A549 (cell line): ENCODE results near the gene USP2. TPM values are rescaled to one million over a fixed set of nuclear protein-coding genes. Genes with fewer than 3 reads are reported as not detected.
"Not testable (repeated sequence)": the region's sequence is repeated elsewhere in the genome, so short reads cannot be mapped to it uniquely, and the experiment has no call there.

ENCODE experiments used
- ATAC-seq, 2 experiments: fragments of 200-7000 bp in 1 of 2; fragments of >200 bp in 1 of 2; cut with Nextera tagmentation in 1 of 2; cut with Tn5 transposase in 1 of 2; 3 replicates each; pipeline versions ENCODE4 v1.8.0 to v1.9.1; 2018 to 2020; ENCODE audit warnings: mild to moderate bottlenecking in 1 of 2, moderate library complexity in 1 of 2
- CTCF ChIA-PET: fragments of 300-600 bp; sonication (Branson Sonifier 250); formaldehyde crosslinking; extraction: SDS; loops from one replicate; lab custom pipeline; 2021; ENCODE audit warnings: antibody characterized with exemption, inconsistent platforms; lab: Yijun Ruan, JAX
- POLR2A ChIA-PET: fragments of 350-600 bp; formaldehyde crosslinking; extraction: SDS; loops from one replicate; lab custom pipeline; 2021; ENCODE audit warnings: antibody characterized with exemption, inconsistent platforms; lab: Yijun Ruan, JAX
- DNase-seq, 2 experiments: peaks; one replicate each; pipeline versions ENCODE4 v3.0.0 to v3.0.0-alpha.2; 2011 to 2016; ENCODE audit warnings: low read depth in 1 of 2, low spot score in 1 of 2
- FAIRE-seq: peaks from 2 replicates; lab custom pipeline; 2011; peaks lifted over from hg19 to GRCh38; lab: Jason Lieb, UNC
- H3K27ac ChIP-seq, 2 experiments: fragments of >200 bp; sonication (Bioruptor Twin); formaldehyde crosslinking; 3 replicates each; pipeline ENCODE4 v1.5.1; 2016 to 2017
- H3K4me1 ChIP-seq: fragments of >200 bp; sonication (Bioruptor Twin); formaldehyde crosslinking; 3 replicates; pipeline ENCODE4 v1.6.1; 2016
- H3K4me2 ChIP-seq: fragments of >200 bp; sonication (Bioruptor Twin); formaldehyde crosslinking; 3 replicates; pipeline ENCODE4 v1.6.1; 2016
- H3K4me3 ChIP-seq: fragments of >200 bp; sonication (Bioruptor Twin); formaldehyde crosslinking; 3 replicates; pipeline ENCODE4 v1.5.1; 2016
- H3K9me3 ChIP-seq: fragments of >200 bp; sonication (Bioruptor Twin); formaldehyde crosslinking; 3 replicates; pipeline ENCODE4 v1.6.1; 2016
- EHF ChIP-seq: fragments of 250-450 bp; sonication (Bioruptor Pico); IDR thresholded peaks from 2 replicates; pipeline ENCODE4 v1.5.0; 2020; ENCODE audit warnings: mild to moderate bottlenecking
- EP300 ChIP-seq, 2 experiments: fragments of >200 bp; sonication (Bioruptor Twin); formaldehyde crosslinking; IDR thresholded peaks; 2 replicates in 1 of 2; 3 replicates in 1 of 2; pipeline ENCODE4 v1.6.1; 2016 to 2017
- FOSB ChIP-seq: fragments of 250-450 bp; sonication (Bioruptor Pico); IDR thresholded peaks from 2 replicates; pipeline ENCODE4 v1.5.0; 2020; ENCODE audit warnings: mild to moderate bottlenecking, moderate library complexity
- GATA3 ChIP-seq: IDR thresholded peaks from 2 replicates; pipeline ENCODE4 v1.6.1; 2012; ENCODE audit warnings: borderline replicate concordance
- HEYL ChIP-seq: fragments of 250-450 bp; sonication (Bioruptor Pico); IDR thresholded peaks from 2 replicates; pipeline ENCODE4 v1.8.0; 2021; ENCODE audit warnings: mild to moderate bottlenecking, moderate library complexity
- HOXA7 ChIP-seq: fragments of 250-450 bp; sonication (Bioruptor Pico); IDR thresholded peaks from 2 replicates; pipeline ENCODE4 v1.5.0; 2020; ENCODE audit warnings: mild to moderate bottlenecking, moderate library complexity
- HOXB13 ChIP-seq: fragments of 250-450 bp; sonication (Bioruptor Pico); IDR thresholded peaks from 2 replicates; pipeline ENCODE4 v1.5.0; 2020; ENCODE audit warnings: low read depth, mild to moderate bottlenecking, moderate library complexity
- HOXB5 ChIP-seq: fragments of 250-450 bp; sonication (Bioruptor Pico); IDR thresholded peaks from 2 replicates; pipeline ENCODE4 v1.5.0; 2020; ENCODE audit warnings: mild to moderate bottlenecking, moderate library complexity
- JUN ChIP-seq, 2 experiments: fragments of >200 bp; sonication (Bioruptor Twin); formaldehyde crosslinking; IDR thresholded peaks; 2 replicates in 1 of 2; 3 replicates in 1 of 2; pipeline ENCODE4 v1.6.1; 2016 to 2017
- KDM5A ChIP-seq: fragments of 200-600 bp; sonication (generic); IDR thresholded peaks from 2 replicates; pipeline ENCODE4 v1.6.1; 2016; ENCODE audit warnings: antibody characterized with exemption, mild to moderate bottlenecking
- MAZ ChIP-seq: fragments of 150-350 bp; IDR thresholded peaks from 2 replicates; pipeline ENCODE4 v1.6.1; 2014; ENCODE audit warnings: antibody characterized with exemption, low read depth, low read length, borderline replicate concordance
- NPAS2 ChIP-seq: fragments of 250-450 bp; sonication (Bioruptor Pico); IDR thresholded peaks from 2 replicates; pipeline ENCODE4 v1.8.0; 2022; ENCODE audit warnings: mild to moderate bottlenecking, moderate library complexity, borderline replicate concordance
- RAD21 ChIP-seq, 2 experiments: fragments of >200 bp in 1 of 2; sonication (Bioruptor Twin) in 1 of 2; formaldehyde crosslinking in 1 of 2; IDR thresholded peaks in 1 of 2; conservative IDR thresholded peaks in 1 of 2; 2 replicates in 1 of 2; 3 replicates in 1 of 2; pipeline ENCODE4 v1.6.1; 2012 to 2018; ENCODE audit warnings: inconsistent platforms in 1 of 2
- RCOR1 ChIP-seq: fragments of 150-350 bp; IDR thresholded peaks from 2 replicates; pipeline ENCODE4 v1.6.1; 2014; ENCODE audit warnings: antibody characterized with exemption, low read length, low read depth
- REST ChIP-seq: fragments of 200-600 bp; sonication (generic); IDR thresholded peaks from 2 replicates; pipeline ENCODE4 v1.6.1; 2016; ENCODE audit warnings: antibody characterized with exemption, mild to moderate bottlenecking, moderate library complexity
- RFX5 ChIP-seq: fragments of 450-650 bp; IDR thresholded peaks from 2 replicates; pipeline ENCODE4 v1.7.1; 2014; ENCODE audit warnings: antibody characterized with exemption, mild to moderate bottlenecking, moderate library complexity
- SREBF2 ChIP-seq: fragments of 450-650 bp; IDR thresholded peaks from 2 replicates; pipeline ENCODE4 v1.6.1; 2014; ENCODE audit warnings: mild to moderate bottlenecking, moderate library complexity
- TFCP2L1 ChIP-seq: fragments of 250-450 bp; sonication (Bioruptor Pico); IDR thresholded peaks from 2 replicates; pipeline ENCODE4 v1.5.0; 2021; ENCODE audit warnings: mild to moderate bottlenecking
- TP53 ChIP-seq: fragments of 250-450 bp; sonication (Bioruptor Pico); IDR thresholded peaks from 2 replicates; pipeline ENCODE4 v1.5.0; 2021; ENCODE audit warnings: mild to moderate bottlenecking, moderate library complexity
- USF2 ChIP-seq: fragments of 450-650 bp; IDR thresholded peaks from 2 replicates; pipeline ENCODE4 v1.6.1; 2014; ENCODE audit warnings: antibody characterized with exemption
- WGBS: methylation state at CpG from one replicate; pipeline ENCODE4 v1.1.6; 2017; ENCODE audit errors: missing lambda C conversion rate; 5-methylcytosine and 5-hydroxymethylcytosine counted together
- polyA plus RNA-seq, 4 experiments: library from polyadenylated mRNA; depleted of rRNA in 3 of 4; stranded (reverse); fragments of >200 nt; fragmentation: RNase III in 1 of 4; extraction: RNeasy Plus Mini Kit Qiagen cat#74134 plus additional on column Dnase treatment in 1 of 4; gene quantifications; 2 replicates in 3 of 4; 3 replicates in 1 of 4; pipeline ENCODE4 v1.2.3, GENCODE V29; 2011 to 2017
- TF ChIP-seq, protein P1 (sequence below): IDR thresholded peaks from 2 replicates; pipeline ENCODE4 v1.6.1; 2012
- TF ChIP-seq, protein P2 (sequence below): fragments of >200 bp; sonication (Bioruptor Twin); formaldehyde crosslinking; IDR thresholded peaks from 2 replicates; pipeline ENCODE4 v1.6.1; 2016

USP2 gene
- polyA plus RNA-seq, 2 of the 4 experiments (the other 2 are of a cell fraction), result 0.30 to 0.48 TPM

- ChIA-PET POLR2A (no interaction called here), CTCF (no interaction called here)
- Histone ChIP-seq H3K4me2 (no peak overlapping the region), H3K4me1 (no peaks in the 10 kb centered on the region), H3K9me3 (0 out of 3 replicates have a peak, but pooled peaks cover 3% of the 10 kb centered on the region), H3K27ac (no peak overlapping the region), H3K4me3 (no peak overlapping the region)
- WGBS, result 75% methylated on average over 3 of the region's 3 CpGs
- ATAC-seq (no peak), FAIRE-seq (no peak), DNase-seq (no peak)
- TF ChIP-seq TP53 (CRISPR knock-in tag), result no peak
- no peak for TF ChIP-seq EHF (CRISPR knock-in tag)
- no peak for TF ChIP-seq HEYL (CRISPR knock-in tag)
- TF ChIP-seq RCOR1, result no peak
- no peak for TF ChIP-seq GATA3
- TF ChIP-seq MAZ, result no peak
- no peak for TF ChIP-seq SREBF2
- TF ChIP-seq HOXB5 (CRISPR knock-in tag), result no peak
- TF ChIP-seq TFCP2L1 (CRISPR knock-in tag), result no peak
- TF ChIP-seq USF2, result no peak
Observed at GRCh38 chr11:119406005-119406404, 24.5 kb upstream of the USP2 start.

DNA sequence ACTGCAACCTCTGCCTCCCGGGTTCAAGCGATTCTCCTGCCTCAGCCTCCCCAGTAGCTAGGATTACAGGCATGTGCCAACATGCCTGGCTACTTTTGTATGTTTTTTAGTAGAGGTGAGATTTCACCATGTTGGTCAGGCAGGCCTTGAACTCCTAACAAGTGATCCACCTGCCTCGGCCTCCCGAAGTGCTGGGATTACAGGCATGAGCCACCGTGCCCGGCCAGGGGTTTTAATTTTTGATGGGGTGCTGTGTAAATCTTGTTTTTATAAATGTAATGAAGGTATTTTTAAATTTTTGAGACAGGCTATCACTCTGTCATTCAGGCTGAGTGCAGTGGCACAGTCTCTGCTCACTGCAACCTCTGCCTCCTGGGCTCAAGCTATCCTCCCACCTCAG lies 24.0 kb upstream of the USP2 start:
- H3K4me1 ChIP-seq, FAIRE-seq, H3K27ac ChIP-seq, H3K4me2 ChIP-seq, DNase-seq, H3K4me3 ChIP-seq, H3K9me3 ChIP-seq, ATAC-seq, POLR2A ChIA-PET: not testable (repeated sequence)
- 81% methylated on average over 6 of the region's 6 CpGs for WGBS
- CTCF ChIA-PET, result interaction anchor here (0.9 to 1.3 kb wide), 2 partner anchors 58 to 69 kb away, joined by 3 read pairs; no protein-coding TSS in a partner anchor

DNA sequence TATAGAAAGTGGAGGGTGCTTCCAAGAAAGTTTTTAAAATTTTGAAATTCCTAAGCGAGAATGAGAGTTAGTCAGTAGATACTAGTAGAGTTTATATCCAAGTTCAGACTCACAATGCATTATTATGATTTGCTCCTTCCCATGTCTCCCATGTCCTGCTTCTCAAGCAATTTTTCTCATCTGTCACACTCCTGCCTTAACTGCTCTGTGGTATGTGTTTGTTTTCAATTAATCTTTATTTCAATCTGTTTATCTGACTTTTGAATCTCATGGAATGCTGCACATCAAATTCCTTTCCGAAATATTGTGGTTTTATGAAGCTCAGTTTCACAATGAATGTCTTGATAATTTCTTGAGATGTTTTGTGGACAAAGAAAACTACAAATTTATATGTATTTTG lies 23.4 kb upstream of the USP2 start:
- WGBS, result 65% methylated on average over 2 of the region's 2 CpGs
- DNase-seq (no peak), ATAC-seq (no peak)
- H3K9me3 ChIP-seq, result 0 out of 3 replicates have a peak, but pooled peaks cover 3% of the 10 kb centered on the region
- TF ChIP-seq EP300 (IDR thresholded peaks at IDR 0.05) (no peak), EHF (CRISPR knock-in tag) (no peak), RAD21 (conservative IDR thresholded peaks at IDR 0.05 in 1 of 2, IDR thresholded peaks at IDR 0.05 in 1 of 2) (no peak), FOSB (CRISPR knock-in tag) (no peak), GATA3 (no peak), REST (no peak), JUN (IDR thresholded peaks at IDR 0.05) (no peak), TFCP2L1 (CRISPR knock-in tag) (no peak), HOXA7 (CRISPR knock-in tag) (no peak), RFX5 (no peak), NPAS2 (CRISPR knock-in tag) (no peak), KDM5A (no peak), HOXB13 (no peak)
- TF ChIP-seq, protein P1, sequence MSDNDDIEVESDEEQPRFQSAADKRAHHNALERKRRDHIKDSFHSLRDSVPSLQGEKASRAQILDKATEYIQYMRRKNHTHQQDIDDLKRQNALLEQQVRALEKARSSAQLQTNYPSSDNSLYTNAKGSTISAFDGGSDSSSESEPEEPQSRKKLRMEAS, result no peak
- TF ChIP-seq, protein P2, sequence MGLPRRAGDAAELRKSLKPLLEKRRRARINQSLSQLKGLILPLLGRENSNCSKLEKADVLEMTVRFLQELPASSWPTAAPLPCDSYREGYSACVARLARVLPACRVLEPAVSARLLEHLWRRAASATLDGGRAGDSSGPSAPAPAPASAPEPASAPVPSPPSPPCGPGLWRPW, result no peak
- TF ChIP-seq, all 56 proteins: peak for 0
- Histone ChIP-seq H3K4me1 (no peaks in the 10 kb centered on the region), H3K27ac (no peak overlapping the region), H3K4me3 (no peak overlapping the region), H3K4me2 (no peak overlapping the region)
- ChIA-PET CTCF (interaction anchor here (0.9 to 1.3 kb wide), 2 partner anchors 58 to 70 kb away, joined by 3 read pairs; no protein-coding TSS in a partner anchor), POLR2A (no interaction called here)
- no peak for FAIRE-seq
